GM21526 (cell line): ENCODE results near the gene GABPB1.

Source experiments
- ATAC-seq: cut with Tn5 transposase; IDR thresholded peaks from one replicate; pipeline ENCODE4 v1.9.1; 2021; ENCODE audit warnings: moderate library complexity; ENCODE audit not compliant: unreplicated experiment, low FRiP score

GABPB1 gene

GRCh38 chr15:50280271-50280670 lies 74.7 kb downstream of the GABPB1 start:
- no peak for ATAC-seq

GRCh38 chr15:50278496-50278895 lies 76.5 kb downstream of the GABPB1 start:
- ATAC-seq = no peak

- no peak for ATAC-seq
These were observed 77.6 kb downstream of the GABPB1 start for GRCh38 chr15:50277370-50277769.

GRCh38 chr15:50275908-50276307 lies 79.1 kb downstream of the GABPB1 start:
- ATAC-seq = no peak

GRCh38 chr15:50275091-50275490 lies 79.9 kb downstream of the GABPB1 start:
- no peak for ATAC-seq

GRCh38 chr15:50267577-50267976 lies 87.4 kb downstream of the GABPB1 start:
- no peak for ATAC-seq

- no peak for ATAC-seq
These were observed 89.4 kb downstream of the GABPB1 start, which contains the start of gene HDC for GRCh38 chr15:50265620-50266019. Gene HDC (minus strand): TSS chr15:50265726. CDS start chr15:50265623, 103 bp downstream.

- no peak for ATAC-seq
These were observed 92.5 kb downstream of the GABPB1 start for GRCh38 chr15:50262533-50262932.

GRCh38 chr15:50261981-50262380 lies 93.0 kb downstream of the GABPB1 start:
- ATAC-seq = no peak

GRCh38 chr15:50260969-50261496 lies 94.0 kb downstream of the GABPB1 start:
- no peak for ATAC-seq

- no peak for ATAC-seq
These were observed 95.7 kb downstream of the GABPB1 start for GRCh38 chr15:50259276-50259675.

GRCh38 chr15:50257924-50258323 lies 97.1 kb downstream of the GABPB1 start:
- ATAC-seq = no peak

- no peak for ATAC-seq
These were observed 97.7 kb downstream of the GABPB1 start for GRCh38 chr15:50257332-50257731.

GRCh38 chr15:50256188-50257041 lies 98.6 kb downstream of the GABPB1 start:
- no peak for ATAC-seq

GRCh38 chr15:50252556-50252955 lies 102.4 kb downstream of the GABPB1 start:
- no peak for ATAC-seq

- ATAC-seq = no peak
These were observed 103.3 kb downstream of the GABPB1 start for GRCh38 chr15:50251638-50252182.

GRCh38 chr15:50250760-50251394 lies 104.1 kb downstream of the GABPB1 start:
- no peak for ATAC-seq

GRCh38 chr15:50249704-50250103 lies 105.3 kb downstream of the GABPB1 start:
- ATAC-seq = no peak

GRCh38 chr15:50248994-50249582 lies 105.9 kb downstream of the GABPB1 start:
- no peak for ATAC-seq

- ATAC-seq = peak; percentile 89
These were observed 107.0 kb downstream of the GABPB1 start for GRCh38 chr15:50247819-50248655.
